ENCODE data around the gene RUNX1. TPM values are rescaled to one million over a fixed set of nuclear protein-coding genes. Genes with fewer than 3 reads are reported as not detected.

Gene RUNX1
- total and polyA plus RNA-seq, 10 of the 15 experiments (the other 5 are each of a cell fraction or from before 2014, with no cell fraction given), result 0.90 to 15.2 (median 4.1) TPM

- TF ChIP-seq, protein P1, sequence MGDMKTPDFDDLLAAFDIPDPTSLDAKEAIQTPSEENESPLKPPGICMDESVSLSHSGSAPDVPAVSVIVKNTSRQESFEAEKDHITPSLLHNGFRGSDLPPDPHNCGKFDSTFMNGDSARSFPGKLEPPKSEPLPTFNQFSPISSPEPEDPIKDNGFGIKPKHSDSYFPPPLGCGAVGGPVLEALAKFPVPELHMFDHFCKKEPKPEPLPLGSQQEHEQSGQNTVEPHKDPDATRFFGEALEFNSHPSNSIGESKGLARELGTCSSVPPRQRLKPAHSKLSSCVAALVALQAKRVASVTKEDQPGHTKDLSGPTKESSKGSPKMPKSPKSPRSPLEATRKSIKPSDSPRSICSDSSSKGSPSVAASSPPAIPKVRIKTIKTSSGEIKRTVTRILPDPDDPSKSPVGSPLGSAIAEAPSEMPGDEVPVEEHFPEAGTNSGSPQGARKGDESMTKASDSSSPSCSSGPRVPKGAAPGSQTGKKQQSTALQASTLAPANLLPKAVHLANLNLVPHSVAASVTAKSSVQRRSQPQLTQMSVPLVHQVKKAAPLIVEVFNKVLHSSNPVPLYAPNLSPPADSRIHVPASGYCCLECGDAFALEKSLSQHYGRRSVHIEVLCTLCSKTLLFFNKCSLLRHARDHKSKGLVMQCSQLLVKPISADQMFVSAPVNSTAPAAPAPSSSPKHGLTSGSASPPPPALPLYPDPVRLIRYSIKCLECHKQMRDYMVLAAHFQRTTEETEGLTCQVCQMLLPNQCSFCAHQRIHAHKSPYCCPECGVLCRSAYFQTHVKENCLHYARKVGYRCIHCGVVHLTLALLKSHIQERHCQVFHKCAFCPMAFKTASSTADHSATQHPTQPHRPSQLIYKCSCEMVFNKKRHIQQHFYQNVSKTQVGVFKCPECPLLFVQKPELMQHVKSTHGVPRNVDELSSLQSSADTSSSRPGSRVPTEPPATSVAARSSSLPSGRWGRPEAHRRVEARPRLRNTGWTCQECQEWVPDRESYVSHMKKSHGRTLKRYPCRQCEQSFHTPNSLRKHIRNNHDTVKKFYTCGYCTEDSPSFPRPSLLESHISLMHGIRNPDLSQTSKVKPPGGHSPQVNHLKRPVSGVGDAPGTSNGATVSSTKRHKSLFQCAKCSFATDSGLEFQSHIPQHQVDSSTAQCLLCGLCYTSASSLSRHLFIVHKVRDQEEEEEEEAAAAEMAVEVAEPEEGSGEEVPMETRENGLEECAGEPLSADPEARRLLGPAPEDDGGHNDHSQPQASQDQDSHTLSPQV (IDR thresholded peaks at IDR 0.05), result no peak
- no peak for TF ChIP-seq NFYA (IDR thresholded peaks at IDR 0.05; ENCODE audit: borderline replicate concordance, low read depth, low read length)
- TF ChIP-seq RB1 (IDR thresholded peaks at IDR 0.05; ENCODE audit: borderline replicate concordance), result no peak
- TF ChIP-seq RCOR1 (conservative IDR thresholded peaks at IDR 0.05; ENCODE audit: low read depth, low read length), result 0 out of 2 replicates have a peak, but pooled peaks have one; percentile 54
- TF ChIP-seq, protein P2, sequence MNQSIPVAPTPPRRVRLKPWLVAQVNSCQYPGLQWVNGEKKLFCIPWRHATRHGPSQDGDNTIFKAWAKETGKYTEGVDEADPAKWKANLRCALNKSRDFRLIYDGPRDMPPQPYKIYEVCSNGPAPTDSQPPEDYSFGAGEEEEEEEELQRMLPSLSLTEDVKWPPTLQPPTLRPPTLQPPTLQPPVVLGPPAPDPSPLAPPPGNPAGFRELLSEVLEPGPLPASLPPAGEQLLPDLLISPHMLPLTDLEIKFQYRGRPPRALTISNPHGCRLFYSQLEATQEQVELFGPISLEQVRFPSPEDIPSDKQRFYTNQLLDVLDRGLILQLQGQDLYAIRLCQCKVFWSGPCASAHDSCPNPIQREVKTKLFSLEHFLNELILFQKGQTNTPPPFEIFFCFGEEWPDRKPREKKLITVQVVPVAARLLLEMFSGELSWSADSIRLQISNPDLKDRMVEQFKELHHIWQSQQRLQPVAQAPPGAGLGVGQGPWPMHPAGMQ (IDR thresholded peaks at IDR 0.05; ENCODE audit: borderline replicate concordance), result no peak
- TF ChIP-seq FOXM1 (IDR thresholded peaks at IDR 0.05; ENCODE audit: low read depth, low read length), result peak; percentile 98
- TF ChIP-seq ZBED1 (IDR thresholded peaks at IDR 0.05; ENCODE audit: borderline replicate concordance), result peak; percentile 88
- TF ChIP-seq ZNF207 (IDR thresholded peaks at IDR 0.05; ENCODE audit: borderline replicate concordance), result peak; percentile 27; the same call in 1 of the 2 replicates
- TF ChIP-seq ZNF384 (IDR thresholded peaks at IDR 0.05; ENCODE audit: borderline replicate concordance, low read depth, low read length), result no peak
- no peak for TF ChIP-seq POLR2AphosphoS5 (IDR thresholded peaks at IDR 0.05; ENCODE audit: low read length)
- TF ChIP-seq ESRRA (IDR thresholded peaks at IDR 0.05; ENCODE audit: low read length), result no peak
- TF ChIP-seq ZNF274 (IDR thresholded peaks at IDR 0.05; ENCODE audit: insufficient read depth, insufficient read length), result no peak
- TF ChIP-seq POLR2AphosphoS2 (IDR thresholded peaks at IDR 0.05; ENCODE audit: low read depth, low read length), result no peak
- TF ChIP-seq STAT1 (conservative IDR thresholded peaks at IDR 0.05), result no peak
- peak; percentile 53; the same call in 1 of the 2 replicates for TF ChIP-seq TARDBP (IDR thresholded peaks at IDR 0.05; ENCODE audit: borderline replicate concordance)
- TF ChIP-seq JUND (IDR thresholded peaks at IDR 0.05; ENCODE audit: low read depth, low read length), result peak; percentile 91
- peak; percentile 99 for TF ChIP-seq IRF4 (IDR thresholded peaks at IDR 0.05; ENCODE audit: low read depth, low read length)
- TF ChIP-seq RAD21 (IDR thresholded peaks at IDR 0.05; ENCODE audit: insufficient read depth, low read depth, low read length), result no peak; the same call in 1 of the 2 replicates
- peak; percentile 40; the same call in 1 of the 2 replicates for TF ChIP-seq ZNF217 (IDR thresholded peaks at IDR 0.05)
- TF ChIP-seq MYC (IDR thresholded peaks at IDR 0.05; ENCODE audit: insufficient read depth, insufficient read length, insufficient replicate concordance, low read length, severe bottlenecking), result no peak
- peak; percentile 46; the same call in 1 of the 2 replicates for TF ChIP-seq YY1 (IDR thresholded peaks at IDR 0.05; ENCODE audit: low read depth, low read length)
- peak; percentile 87 to 89 for TF ChIP-seq IKZF2 (IDR thresholded peaks at IDR 0.05)
- no peak for TF ChIP-seq PAX8 (IDR thresholded peaks at IDR 0.05)
- TF ChIP-seq EP300 (IDR thresholded peaks at IDR 0.05; ENCODE audit: borderline replicate concordance in 1 of 2, control insufficient read depth in 1 of 2, low read depth in 2 of 2, low read length in 2 of 2), result peak; percentile 76 to 97
- peak in 1 of 2 experiments; percentile 99; a peak in 2 of 4 replicates for TF ChIP-seq ETV6 (conservative IDR thresholded peaks at IDR 0.05 in 1 of 2, IDR thresholded peaks at IDR 0.05 in 1 of 2; ENCODE audit: borderline replicate concordance in 1 of 2, low read depth in 1 of 2)
- TF ChIP-seq SMC3 (IDR thresholded peaks at IDR 0.05; ENCODE audit: borderline replicate concordance, low read length), result no peak
Measured at GRCh38 chr21:34865400-34866241, 183.5 kb downstream of the RUNX1 start (continued).

Data from GM12878 (cell line).